CD4-positive, alpha-beta T cell (primary cell): ENCODE measurements around the gene ARAP2. TPM values are rescaled to one million over a fixed set of nuclear protein-coding genes. Genes with fewer than 3 reads are reported as not detected.
"Not testable (repeated sequence)": the region's sequence is repeated elsewhere in the genome, so short reads cannot be mapped to it uniquely, and the experiment has no call there.

Source experiments
- ATAC-seq: fragments of 200-7000 bp; cut with Tn5 transposase; one replicate; pipeline ENCODE4 v1.10.0; 2022; ENCODE audit warnings: mild to moderate bottlenecking; ENCODE audit not compliant: poor library complexity
- CTCF ChIA-PET: fragments of 350-600 bp; sonication (Branson Sonifier 250); formaldehyde crosslinking; loops from one replicate; lab custom pipeline; 2021; ENCODE audit warnings: antibody characterized with exemption, inconsistent platforms; lab: Charles Lee
- POLR2A ChIA-PET: fragments of 350-600 bp; sonication (Branson Sonifier 250); formaldehyde crosslinking; loops from one replicate; lab custom pipeline; 2021; ENCODE audit warnings: antibody characterized with exemption, inconsistent platforms; lab: Charles Lee
- DNase-seq, 14 experiments: peaks; one replicate each; pipeline ENCODE4 v3.0.0-alpha.2; 2013 to 2020; ENCODE audit warnings: mixed read lengths in 2 of 14
- H3K27ac ChIP-seq, 2 donors: one replicate each; pipeline versions ENCODE4 v1.5.1 to v1.7.0; 2013; ENCODE audit warnings: low read length in 2 of 2, low read depth in 1 of 2, mild to moderate bottlenecking in 1 of 2
- H3K27me3 ChIP-seq, 2 experiments: 1 replicate in 1 of 2; 2 replicates in 1 of 2; pipeline versions ENCODE4 v1.6.1 to v1.7.0; 2013; ENCODE audit warnings: low read length in 2 of 2, control low read depth in 1 of 2, mild to moderate bottlenecking in 1 of 2, moderate library complexity in 1 of 2; ENCODE audit not compliant: insufficient read depth in 2 of 2, control insufficient read depth in 1 of 2
- H3K36me3 ChIP-seq: one replicate; pipeline ENCODE4 v1.6.1; 2013; ENCODE audit warnings: low read length, control low read depth; ENCODE audit not compliant: insufficient read depth
- H3K4me1 ChIP-seq: one replicate; pipeline ENCODE4 v1.6.1; 2013; ENCODE audit warnings: low read length, control low read depth; ENCODE audit not compliant: insufficient read depth
- H3K4me3 ChIP-seq: one replicate; pipeline ENCODE4 v1.5.1; 2013; ENCODE audit warnings: mild to moderate bottlenecking, low read length, moderate library complexity
- H3K9me3 ChIP-seq, 2 experiments: 1 replicate in 1 of 2; 2 replicates in 1 of 2; pipeline versions ENCODE4 v1.6.1 to v1.7.0; 2013; ENCODE audit warnings: low read length in 2 of 2, mild to moderate bottlenecking in 2 of 2, control low read depth in 1 of 2, moderate library complexity in 1 of 2; ENCODE audit not compliant: control insufficient read depth in 1 of 2, insufficient read depth in 1 of 2
- H3K27ac Mint-ChIP-seq: one replicate; pipeline ENCODE4 v1.8.0; 2020; ENCODE audit warnings: mixed read lengths
- H3K27me3 Mint-ChIP-seq: one replicate; pipeline ENCODE4 v1.8.0; 2021; ENCODE audit warnings: mixed read lengths
- H3K36me3 Mint-ChIP-seq: one replicate; pipeline ENCODE4 v1.8.0; 2021; ENCODE audit warnings: low read depth, mixed read lengths
- H3K4me1 Mint-ChIP-seq: one replicate; pipeline ENCODE4 v1.8.0; 2021; ENCODE audit warnings: low read depth, mixed read lengths
- H3K4me3 Mint-ChIP-seq: one replicate; pipeline ENCODE4 v1.8.0; 2020; ENCODE audit warnings: mild to moderate bottlenecking, mixed read lengths
- H3K9me3 Mint-ChIP-seq: one replicate; pipeline ENCODE4 v1.8.0; 2020; ENCODE audit warnings: mixed read lengths
- intact Hi-C, 2 experiments: fragments of 100-400 bp; cut with DNase I in 1 of 2; cut with micrococcal nuclease in 1 of 2; formaldehyde crosslinking; loops; one replicate each; pipeline versions ENCODE4 v1.15.1 to v1.9.0; 2023 to 2025; cut with DNase I, micrococcal nuclease
- total RNA-seq, 174 experiments: library from RNA in 2 of 174; stranded (reverse) in 2 of 174; gene quantifications; one replicate each; pipeline ENCODE4 v1.2.3 and lab custom pipeline; 2021 to 2026
- TF ChIP-seq, protein P1 (sequence below): fragments of 200-600 bp; IDR thresholded peaks from one replicate; pipeline ENCODE4 v1.8.0; 2022; ENCODE audit warnings: antibody characterized with exemption, mild to moderate bottlenecking

The ARAP2 gene
- total RNA-seq, 2 experiments from 2014 or later, result 54.3 to 63.4 TPM

DNA sequence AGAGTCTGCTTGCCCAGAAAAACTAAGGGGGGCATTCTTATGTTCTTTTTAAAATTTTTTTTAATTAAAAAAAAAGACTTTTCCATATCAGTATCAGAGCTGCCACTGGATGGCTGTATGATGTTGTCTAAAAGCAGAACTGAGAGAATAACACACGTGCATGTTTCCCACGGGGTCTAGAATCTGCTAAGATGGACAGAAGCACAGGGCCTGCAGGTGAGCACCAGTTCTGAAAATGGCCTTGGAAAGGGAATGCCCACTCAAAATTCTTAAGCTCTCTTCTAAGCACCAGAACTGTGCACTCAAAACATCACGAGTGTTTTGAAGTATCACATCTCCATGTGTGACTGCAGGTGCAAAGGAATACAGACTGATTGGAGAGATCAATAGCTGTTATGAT is 61.1 kb downstream of the ARAP2 start:
- no peaks in the 10 kb centered on the region for H3K4me1 ChIP-seq
- Mint-ChIP-seq H3K4me1 (peaks cover 5% of the 10 kb centered on the region), H3K36me3 (peaks cover 54% of the 10 kb centered on the region), H3K27me3 (no peaks in the 10 kb centered on the region), H3K9me3 (no peaks in the 10 kb centered on the region), H3K27ac (no peak overlapping the region), H3K4me3 (no peak overlapping the region)
- no peaks in the 10 kb centered on the region for H3K27me3 ChIP-seq
- H3K4me3 ChIP-seq, result no peak overlapping the region
- H3K9me3 ChIP-seq, result no peaks in the 10 kb centered on the region
- TF ChIP-seq, protein P1, sequence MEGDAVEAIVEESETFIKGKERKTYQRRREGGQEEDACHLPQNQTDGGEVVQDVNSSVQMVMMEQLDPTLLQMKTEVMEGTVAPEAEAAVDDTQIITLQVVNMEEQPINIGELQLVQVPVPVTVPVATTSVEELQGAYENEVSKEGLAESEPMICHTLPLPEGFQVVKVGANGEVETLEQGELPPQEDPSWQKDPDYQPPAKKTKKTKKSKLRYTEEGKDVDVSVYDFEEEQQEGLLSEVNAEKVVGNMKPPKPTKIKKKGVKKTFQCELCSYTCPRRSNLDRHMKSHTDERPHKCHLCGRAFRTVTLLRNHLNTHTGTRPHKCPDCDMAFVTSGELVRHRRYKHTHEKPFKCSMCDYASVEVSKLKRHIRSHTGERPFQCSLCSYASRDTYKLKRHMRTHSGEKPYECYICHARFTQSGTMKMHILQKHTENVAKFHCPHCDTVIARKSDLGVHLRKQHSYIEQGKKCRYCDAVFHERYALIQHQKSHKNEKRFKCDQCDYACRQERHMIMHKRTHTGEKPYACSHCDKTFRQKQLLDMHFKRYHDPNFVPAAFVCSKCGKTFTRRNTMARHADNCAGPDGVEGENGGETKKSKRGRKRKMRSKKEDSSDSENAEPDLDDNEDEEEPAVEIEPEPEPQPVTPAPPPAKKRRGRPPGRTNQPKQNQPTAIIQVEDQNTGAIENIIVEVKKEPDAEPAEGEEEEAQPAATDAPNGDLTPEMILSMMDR, result no peak
- H3K27ac ChIP-seq, result no peak overlapping the region
- no peak for ATAC-seq
- ChIA-PET CTCF (interaction anchor here (0.7 to 1.3 kb wide), 2 partner anchors 9 to 217 kb away, joined by 3 read pairs; no protein-coding TSS in a partner anchor), POLR2A (interaction anchor here (0.9 kb wide), 1 partner anchor 59 kb away, joined by 3 read pairs; no protein-coding TSS in a partner anchor)
- peaks cover 46% of the 10 kb centered on the region for H3K36me3 ChIP-seq
- intact Hi-C loops, result no loop called here
- no peak for DNase-seq

DNA sequence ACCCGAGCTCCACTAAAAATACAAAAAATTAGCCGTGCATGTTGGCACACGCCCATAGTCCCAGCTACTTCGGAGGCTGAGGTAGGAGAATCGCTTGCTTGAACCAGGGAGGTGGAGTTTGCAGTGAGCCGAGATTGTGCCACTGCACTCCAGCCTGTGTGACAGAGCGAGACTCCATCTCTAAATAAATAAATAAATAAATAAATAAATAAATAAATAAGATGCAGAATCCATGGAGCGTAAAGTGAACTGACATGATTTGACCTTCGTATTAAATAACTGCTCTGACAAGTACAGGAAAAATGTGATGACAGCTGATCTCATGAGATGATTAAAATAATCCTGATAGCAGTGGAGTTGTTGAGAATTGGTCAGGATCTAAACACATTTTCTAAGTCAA is 62.0 kb downstream of the ARAP2 start:
- H3K4me1 ChIP-seq, H3K9me3 ChIP-seq, H3K27me3 ChIP-seq, H3K9me3 Mint-ChIP-seq, H3K27ac ChIP-seq, ATAC-seq, CTCF ChIA-PET, H3K27me3 Mint-ChIP-seq, H3K4me1 Mint-ChIP-seq, H3K4me3 ChIP-seq, H3K27ac Mint-ChIP-seq, intact Hi-C loops, POLR2A ChIA-PET, DNase-seq, H3K4me3 Mint-ChIP-seq: not testable (repeated sequence)
- H3K36me3 Mint-ChIP-seq, result peaks cover 58% of the 10 kb centered on the region
- peaks cover 53% of the 10 kb centered on the region for H3K36me3 ChIP-seq

DNA sequence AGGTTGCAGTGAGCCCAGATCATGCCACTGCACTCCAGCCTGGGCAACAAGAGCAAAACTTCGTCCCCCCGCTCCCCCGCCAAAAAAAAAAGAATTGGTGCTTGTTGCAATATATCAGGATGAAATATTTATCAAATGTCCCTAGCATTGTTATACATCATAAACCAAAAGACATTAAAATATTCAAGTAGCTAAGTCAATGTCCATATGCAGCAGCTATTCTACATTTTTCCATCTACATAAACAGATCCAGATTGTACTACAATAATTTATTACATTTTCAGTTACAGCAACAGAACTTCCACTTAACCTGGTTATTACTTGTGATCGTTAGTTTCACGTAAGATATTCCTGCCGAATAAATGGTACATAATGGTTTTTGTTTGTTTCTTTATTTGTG is 64.1 kb downstream of the ARAP2 start:
- no peaks in the 10 kb centered on the region for H3K27me3 Mint-ChIP-seq
- no peaks in the 10 kb centered on the region for H3K9me3 Mint-ChIP-seq
- no peak for ATAC-seq
- Histone ChIP-seq H3K4me1 (no peaks in the 10 kb centered on the region), H3K4me3 (no peak overlapping the region), H3K27ac (no peak overlapping the region), H3K27me3 (no peaks in the 10 kb centered on the region), H3K9me3 (no peaks in the 10 kb centered on the region), H3K36me3 (peaks cover 48% of the 10 kb centered on the region)
- peaks cover 5% of the 10 kb centered on the region for H3K4me1 Mint-ChIP-seq
- DNase-seq, result no peak
- POLR2A ChIA-PET, result no interaction called here
- no peak overlapping the region for H3K4me3 Mint-ChIP-seq
- TF ChIP-seq, protein P1, result no peak
- intact Hi-C loops, result no loop called here
- peaks cover 68% of the 10 kb centered on the region for H3K36me3 Mint-ChIP-seq
- no peak overlapping the region for H3K27ac Mint-ChIP-seq
- CTCF ChIA-PET, result no interaction called here

DNA sequence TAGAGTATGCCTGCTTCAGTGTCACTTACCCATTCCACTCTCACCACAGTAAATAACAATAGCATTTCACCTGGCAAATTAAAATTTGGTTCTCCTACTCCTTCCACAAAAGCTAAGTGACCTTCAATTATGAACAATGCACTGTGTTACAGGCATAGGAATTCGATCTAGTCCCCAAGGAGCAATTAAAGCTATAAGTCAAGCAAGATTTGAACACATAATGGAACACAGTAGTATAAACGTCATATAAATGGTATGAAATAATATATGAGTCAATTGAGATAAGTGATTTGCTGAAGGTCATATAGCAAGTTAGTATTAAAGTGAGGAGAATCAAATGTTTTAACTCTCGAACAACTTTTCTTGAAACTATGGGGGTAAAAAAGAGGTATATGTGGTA is 65.8 kb downstream of the ARAP2 start:
- no peaks in the 10 kb centered on the region for H3K27me3 ChIP-seq
- peaks cover 57% of the 10 kb centered on the region for H3K36me3 ChIP-seq
- TF ChIP-seq, protein P1, result no peak
- no peak overlapping the region for H3K27ac ChIP-seq
- Mint-ChIP-seq H3K36me3 (peaks cover 80% of the 10 kb centered on the region), H3K4me3 (no peak overlapping the region), H3K9me3 (no peaks in the 10 kb centered on the region), H3K27ac (no peak overlapping the region), H3K27me3 (no peaks in the 10 kb centered on the region), H3K4me1 (peaks cover 10% of the 10 kb centered on the region)
- ATAC-seq (no peak), DNase-seq (no peak)
- no peaks in the 10 kb centered on the region for H3K4me1 ChIP-seq
- ChIA-PET POLR2A (no interaction called here), CTCF (no interaction called here)
- H3K4me3 ChIP-seq, result no peak overlapping the region
- H3K9me3 ChIP-seq, result no peaks in the 10 kb centered on the region
- intact Hi-C loops, result no loop called here
